HG03103 (cell line): ENCODE data around the gene BRAT1.

ENCODE experiments used
- ATAC-seq: cut with Tn5 transposase; IDR thresholded peaks from one replicate; pipeline ENCODE4 v1.9.1; 2021; ENCODE audit warnings: low read depth; ENCODE audit not compliant: unreplicated experiment

The BRAT1 gene

DNA sequence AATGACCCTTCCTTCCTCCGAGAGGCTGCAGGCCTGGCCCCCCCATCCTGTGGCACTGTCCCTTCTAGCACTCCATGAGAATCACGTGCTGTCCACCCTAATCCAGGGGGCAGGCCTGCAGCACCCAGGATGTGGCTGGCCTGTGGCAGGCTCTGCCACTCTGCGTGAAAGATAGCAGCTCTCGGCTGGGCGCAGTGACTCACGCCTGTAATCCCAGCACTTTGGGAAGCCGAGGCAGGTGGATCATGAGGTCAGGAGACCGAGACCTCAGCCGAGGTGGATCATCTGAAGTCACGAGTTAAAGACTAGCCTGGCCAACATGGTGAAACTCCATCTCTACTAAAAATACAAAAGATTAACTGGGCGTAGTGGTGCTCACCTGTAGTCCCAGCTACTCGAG lies 54.6 kb downstream of the BRAT1 start:
- no peak for ATAC-seq

DNA sequence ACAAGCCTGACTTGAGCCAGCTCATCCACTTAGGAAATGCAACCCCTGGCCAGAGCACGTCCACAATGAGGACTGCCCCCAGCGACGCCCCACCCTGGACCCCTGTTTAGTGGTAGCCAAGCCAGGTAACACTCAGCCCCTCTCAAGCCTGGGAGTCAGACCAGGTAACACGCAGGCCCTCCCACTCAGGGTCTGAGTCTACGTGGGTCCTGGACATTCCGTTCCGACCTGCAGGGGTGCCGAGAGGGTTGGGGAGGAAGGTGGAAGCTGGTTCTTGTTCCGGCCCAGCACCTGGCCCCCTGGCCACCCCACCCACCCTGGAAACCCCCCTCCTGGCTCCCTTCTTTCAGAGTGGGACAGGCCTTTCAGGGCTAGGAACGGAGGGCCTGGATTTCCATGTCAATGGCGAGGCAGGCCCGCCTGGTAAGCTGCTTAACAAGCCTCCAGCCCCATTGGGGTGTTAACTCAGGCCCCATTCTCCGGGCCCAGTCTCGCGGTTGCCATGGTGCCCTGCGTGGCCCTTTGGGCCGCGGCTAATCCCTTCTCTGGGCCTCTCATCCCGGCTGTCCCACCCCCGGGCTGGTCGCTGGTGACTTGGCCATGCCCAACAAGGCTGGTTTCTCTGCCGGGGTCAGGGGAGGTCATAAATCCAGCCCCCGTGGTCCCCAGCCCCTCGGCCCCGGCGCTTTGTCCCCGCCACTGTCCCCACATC lies 55.4 kb downstream of the BRAT1 start:
- no peak for ATAC-seq

DNA sequence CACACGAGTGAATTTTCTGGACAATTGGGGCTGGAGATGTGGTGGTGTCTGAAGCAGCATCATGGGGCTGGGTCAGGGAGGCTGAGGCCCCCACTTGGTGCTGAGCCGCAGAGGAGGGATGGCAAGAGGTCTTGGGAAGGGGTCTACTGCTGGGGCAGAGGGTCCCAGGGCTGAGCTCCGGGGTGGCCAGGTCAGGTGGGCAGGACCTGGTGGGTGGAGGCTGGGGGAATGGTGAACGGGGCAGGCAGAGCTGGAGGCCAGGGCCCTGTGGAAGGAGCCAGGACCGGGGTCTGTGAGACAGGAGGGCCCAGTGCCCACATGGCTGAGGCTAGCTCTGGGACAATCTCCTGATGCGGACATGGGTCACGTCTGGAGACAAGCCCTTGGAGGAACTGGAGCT lies 56.1 kb downstream of the BRAT1 start:
- ATAC-seq: no peak

DNA sequence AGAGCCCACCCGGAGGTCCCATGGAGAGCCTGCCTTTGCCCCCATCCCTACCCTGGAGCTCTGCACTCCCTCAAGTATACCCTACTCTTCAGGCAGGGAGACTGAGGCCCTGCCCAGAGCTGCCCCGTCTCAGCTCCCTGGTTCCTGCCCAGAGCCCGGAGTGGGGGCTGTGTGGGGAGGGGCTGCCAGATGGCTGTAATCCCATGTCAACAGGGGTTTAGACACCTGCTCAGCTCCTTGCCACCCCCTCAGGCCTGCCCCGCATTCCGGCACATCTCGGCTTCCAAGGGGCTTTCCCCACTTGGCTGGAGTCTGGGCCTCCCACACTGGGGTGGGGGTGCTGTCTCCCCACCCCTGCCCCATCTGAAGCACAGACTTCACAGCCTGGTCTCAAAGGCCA lies 56.6 kb downstream of the BRAT1 start:
- ATAC-seq: no peak

DNA sequence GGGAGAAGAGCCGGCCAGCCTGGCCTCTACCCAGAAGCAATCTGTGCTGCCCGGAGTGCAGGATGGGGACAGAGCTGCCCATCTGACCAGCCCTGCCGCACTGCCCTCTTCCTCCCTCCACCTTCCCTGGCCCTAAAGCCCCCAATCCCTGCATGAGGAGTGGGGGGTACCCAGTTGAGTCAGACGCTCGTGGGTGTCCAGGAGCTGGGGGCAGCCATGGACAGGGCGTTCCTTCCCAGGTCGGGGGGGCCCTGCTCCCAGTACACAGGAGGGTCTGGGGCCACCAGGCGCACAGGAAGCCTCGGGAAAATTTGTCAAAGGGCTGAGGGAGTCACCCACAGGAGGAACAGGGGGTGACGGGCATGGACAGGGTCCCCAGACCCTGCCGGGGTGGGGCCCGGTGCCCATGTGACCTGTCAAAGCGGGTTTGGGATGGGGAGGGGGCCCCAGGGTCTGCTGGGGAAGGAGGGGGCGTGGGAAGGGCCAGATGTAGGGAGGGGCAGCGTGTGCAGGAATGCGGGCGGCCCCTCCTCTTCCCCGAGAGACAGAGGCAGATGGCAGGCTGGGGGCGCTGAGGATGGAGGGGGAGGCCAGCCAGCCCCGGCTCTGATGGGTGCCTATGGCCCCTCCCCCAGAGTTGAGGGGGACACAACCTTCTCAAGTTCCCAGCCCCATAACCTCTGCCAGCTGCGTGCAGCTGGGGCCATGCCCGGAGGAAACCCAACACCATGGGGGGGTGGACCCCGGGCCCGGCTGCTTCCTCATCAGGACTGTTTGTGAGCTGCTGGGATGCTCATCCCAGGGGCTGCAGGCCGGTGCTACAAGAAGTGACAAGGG lies 57.6 kb downstream of the BRAT1 start:
- ATAC-seq: no peak

DNA sequence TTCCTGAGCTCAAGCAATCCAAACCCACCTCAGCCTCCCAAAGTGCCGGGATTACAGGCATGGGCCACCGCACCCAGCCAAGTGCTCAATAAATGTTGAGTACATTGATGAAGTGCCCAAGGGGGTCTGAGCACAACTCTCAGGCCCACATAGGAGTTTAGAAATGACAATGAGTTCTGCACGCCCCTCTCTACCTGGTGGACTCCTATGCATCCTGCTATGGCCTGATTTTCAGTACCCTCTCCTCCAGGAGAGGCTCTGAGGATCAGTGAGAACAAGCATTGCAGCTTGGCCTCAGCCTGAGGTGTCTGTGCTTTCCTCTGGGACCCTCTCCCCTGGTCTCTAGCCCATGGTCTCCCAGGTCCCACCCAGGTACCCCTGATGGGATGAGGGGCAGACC lies 58.3 kb downstream of the BRAT1 start:
- ATAC-seq: no peak

DNA sequence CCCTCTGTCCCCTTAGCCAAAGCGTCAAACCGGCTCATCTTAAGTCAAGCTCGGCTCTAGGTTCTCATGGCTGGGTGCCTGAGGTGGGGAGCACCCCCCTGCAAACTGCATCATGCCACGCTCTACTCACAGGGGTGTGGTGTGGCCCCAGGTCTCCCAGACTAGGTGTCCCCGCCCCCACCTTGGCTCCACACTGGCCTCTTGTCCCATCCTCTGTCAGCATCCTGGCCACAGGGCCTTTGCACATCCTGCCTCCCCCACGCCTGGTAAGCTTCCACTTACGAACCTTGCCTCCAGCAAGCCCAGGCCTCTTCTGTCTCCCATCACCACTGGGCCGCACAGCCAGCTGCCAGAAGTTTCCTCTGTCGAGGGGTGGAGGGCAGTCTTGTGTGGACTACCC lies 58.9 kb downstream of the BRAT1 start:
- ATAC-seq: no peak

DNA sequence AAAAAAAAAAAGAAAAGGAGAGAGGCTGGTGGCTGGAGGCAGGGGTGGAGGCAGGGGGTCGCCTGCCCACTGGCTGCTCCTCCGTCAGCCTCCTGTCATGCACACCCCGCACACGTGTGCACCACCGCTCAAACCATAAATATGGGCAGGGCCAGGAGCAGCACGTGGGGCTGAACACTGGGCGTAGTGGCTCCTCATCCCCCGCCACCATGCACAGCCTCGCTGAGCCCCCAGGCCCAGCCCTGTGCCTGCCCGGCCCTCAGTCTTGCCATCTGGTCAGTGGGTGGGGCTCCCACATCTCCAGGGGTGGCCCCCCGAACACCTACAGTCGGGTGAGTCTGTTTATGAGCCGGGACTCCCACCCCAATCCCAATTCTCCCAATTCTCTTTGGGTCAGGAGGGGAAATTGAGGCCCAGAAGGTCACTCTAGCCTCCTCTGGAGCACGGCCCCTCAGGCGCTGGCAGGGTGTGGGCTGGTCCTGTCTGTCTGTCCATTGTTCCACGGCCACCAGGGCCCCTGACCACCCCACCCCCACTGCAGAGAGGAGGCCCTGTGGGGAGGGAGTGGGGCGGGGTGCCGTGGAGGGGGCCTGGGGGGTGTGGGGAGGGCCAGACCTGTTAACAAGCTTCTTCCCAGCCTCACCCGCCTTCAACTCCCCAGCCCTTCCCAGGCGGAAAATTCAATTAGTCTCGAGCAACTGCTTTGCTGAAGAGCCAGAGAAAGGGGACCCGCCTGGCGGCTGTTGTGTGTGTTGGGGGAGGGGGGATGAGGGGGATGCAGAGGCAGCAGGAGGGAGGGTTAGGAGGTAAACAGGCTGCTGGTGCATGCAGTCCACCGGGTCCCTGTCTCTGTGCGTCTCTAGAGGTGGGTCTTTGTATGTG lies 59.7 kb downstream of the BRAT1 start:
- ATAC-seq: no peak

DNA sequence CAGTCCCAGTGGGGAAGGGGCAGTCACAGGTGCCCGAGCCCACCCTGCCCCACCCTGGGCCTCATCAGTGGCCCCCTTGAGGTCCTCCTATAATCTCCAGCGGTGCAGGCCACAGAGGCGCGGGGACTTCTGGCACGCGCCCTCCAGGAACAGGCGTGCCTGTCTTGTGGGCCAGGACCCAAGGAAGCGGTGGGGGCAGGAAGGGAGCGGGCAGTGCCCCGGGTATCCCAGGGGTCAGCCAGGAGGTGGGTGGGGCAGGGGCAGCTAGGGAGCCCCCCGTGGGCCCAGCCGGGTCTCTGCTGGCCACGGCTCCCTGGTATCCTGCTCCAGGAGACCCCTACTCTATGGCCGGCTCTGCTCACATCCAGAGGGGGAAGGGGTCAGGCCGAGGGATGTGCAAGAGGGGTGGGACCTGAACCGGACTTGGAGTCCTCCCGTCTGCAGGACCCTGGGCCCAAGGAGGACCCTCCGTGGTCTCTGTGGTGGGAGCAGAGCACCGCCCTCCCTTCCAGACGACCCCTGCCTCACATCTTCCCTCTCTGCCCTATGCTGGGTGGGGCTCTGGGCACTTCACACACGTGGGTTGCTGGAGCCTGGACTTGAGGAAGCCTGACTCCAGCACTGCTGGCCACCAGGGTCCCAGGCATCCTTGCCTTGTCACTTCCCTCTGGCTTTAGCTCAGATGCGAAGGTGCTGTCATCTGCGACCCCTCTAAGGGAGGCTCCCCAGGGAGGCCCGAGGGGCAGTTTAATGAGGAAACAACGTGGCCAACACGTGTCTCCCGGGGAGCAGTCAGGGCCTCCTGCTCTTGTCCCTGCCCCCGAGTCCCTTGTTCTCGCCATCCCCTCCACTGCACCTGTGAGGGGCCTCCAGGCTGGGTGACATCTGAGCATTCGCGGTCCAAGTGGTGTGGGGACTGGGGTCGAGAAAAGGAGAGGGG lies 60.9 kb downstream of the BRAT1 start:
- no peak for ATAC-seq

DNA sequence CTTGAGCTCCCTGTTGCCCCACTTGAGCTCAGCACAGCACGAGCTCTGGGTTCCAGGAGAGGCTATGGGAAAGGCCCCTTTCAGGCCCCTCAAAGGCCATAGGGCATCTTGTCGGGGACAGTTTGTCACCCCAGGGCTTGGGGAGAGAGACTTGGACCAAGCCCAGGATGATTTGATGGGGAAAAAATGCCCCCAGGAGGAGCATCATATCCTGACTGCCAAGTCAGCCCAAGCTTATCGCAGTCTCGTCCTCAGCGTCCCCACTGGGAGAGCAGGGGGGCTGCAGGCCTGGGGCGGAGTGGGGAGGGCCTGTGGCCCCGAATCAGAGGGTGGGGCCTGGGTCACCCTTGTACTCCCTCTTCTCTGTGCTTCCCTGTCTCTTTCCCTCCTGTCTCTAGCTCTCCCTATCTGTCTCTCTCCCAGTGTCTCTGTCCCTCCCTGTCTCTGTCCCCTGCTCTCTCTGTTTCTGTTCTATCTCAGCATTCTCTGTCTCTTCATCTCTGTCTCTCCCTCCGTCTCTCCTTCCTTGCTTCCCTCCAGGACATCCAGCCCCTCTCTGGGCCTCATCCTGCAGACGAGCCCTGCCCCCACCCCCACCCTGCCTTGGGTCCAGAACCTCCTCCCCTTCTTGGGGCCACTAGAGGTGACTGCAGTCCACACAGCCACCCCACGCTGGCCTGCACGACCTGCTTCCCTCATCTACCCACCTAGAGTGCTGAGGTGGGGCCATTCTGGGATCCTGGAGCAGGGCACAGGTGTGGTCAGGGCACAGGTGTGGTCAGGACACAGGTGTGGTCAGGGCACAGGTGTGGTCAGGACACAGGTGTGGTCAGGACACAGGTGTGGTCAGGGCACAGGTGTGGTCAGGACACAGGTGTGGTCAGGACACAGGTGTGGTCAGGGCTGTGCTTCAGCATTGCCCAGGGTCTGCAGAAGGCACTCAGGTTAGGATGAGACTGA lies 61.8 kb downstream of the BRAT1 start:
- ATAC-seq: no peak

DNA sequence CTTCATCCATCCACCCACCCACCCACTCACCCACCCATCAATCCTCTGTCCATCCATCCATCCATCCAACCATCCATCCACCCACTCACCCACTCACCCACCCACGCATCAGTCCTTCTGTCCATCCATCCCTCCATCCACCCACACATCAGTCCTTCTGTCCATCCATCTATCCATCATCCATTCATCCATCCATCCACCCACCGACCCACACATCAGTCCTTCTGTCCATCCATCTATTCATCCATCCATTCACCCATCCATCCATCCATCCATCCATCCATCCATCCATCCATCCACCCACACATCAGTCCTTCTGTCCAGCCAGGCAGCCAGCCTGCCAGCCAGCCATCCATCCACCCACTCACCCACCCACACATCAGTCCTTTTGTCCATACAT lies 63.3 kb downstream of the BRAT1 start:
- ATAC-seq: no peak

DNA sequence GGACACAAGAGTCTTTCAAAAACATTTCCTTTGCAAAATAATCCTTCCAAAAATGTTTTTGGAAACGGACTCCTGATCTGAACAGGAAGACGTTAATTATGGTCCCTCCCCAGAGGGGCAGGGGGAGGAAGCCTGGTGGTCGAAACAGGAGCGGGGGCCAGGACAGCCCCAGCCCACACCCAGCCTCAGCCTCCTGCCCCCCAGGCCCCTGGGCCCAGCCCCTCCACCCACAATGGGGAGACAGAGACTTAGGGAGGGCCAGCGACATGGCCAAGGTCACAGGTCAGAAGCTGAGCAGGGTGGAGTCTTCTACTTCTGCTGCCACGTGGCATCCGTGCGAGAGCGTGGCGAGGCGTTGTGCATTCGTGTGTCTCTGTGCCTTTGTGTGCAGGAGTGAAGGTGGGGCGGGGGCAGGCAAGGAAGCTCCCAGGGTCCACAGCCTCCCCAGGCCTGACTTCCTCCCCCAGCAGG lies 65.1 kb downstream of the BRAT1 start:
- no peak for ATAC-seq

DNA sequence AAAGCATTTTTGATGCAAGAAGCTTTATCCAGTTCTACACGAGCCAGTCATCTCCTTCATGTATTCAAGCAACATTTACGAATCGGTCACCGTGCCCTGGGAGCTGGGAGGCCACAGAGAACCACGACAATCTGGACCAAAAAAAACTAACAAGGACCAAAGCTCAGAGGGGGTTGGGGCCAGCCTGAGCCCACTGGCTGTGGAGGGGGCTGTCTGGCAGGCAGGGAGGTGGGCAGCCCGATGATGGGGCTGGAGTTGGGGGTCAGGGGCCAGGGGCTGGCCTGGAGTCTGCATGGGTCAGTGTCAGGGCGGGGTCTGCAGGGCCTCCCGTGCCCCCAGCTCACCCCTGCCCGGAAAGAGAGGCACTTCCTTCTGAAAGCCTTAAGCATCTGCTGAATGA lies 66.6 kb downstream of the BRAT1 start:
- ATAC-seq: no peak

DNA sequence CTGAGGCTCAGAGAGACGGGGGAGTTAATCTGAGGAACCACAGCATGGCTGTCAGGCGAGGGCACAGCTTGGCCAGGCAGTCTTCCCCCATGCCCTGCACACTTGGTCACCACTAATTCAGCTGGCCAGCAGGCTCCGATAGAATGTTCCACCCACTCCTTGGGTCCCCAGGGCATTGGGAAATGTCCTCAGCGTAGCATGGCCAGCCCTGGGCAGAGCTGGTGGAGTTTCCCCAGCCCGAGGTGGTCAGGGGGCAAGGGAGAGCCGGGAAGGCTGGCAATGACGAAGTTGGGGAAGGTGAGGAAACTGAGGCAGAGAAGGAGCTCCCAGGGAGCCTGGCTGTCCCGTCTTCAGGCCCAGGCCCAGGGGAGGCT lies 67.1 kb downstream of the BRAT1 start:
- ATAC-seq: no peak
